Left ventricle myocardium inferior (tissue), 1 donor: ENCODE data around the gene METRNL. TPM values are rescaled to one million over a fixed set of nuclear protein-coding genes. Genes with fewer than 3 reads are reported as not detected.

Experiments used
- DNase-seq: peaks from one replicate; pipeline ENCODE4 v3.0.0-alpha.2; 2020
- H3K27ac ChIP-seq: fragments of 200-600 bp; replicated peaks from 2 replicates; pipeline ENCODE4 v1.8.0; 2021
- H3K27me3 ChIP-seq: fragments of 200-600 bp; 2 replicates; pipeline ENCODE4 v1.8.0; 2021; ENCODE audit warnings: low read depth
- H3K36me3 ChIP-seq: fragments of 200-600 bp; 2 replicates; pipeline ENCODE4 v1.8.0; 2021
- H3K4me1 ChIP-seq: fragments of 200-600 bp; 2 replicates; pipeline ENCODE4 v1.8.0; 2021
- H3K4me3 ChIP-seq: fragments of 200-600 bp; 2 replicates; pipeline ENCODE4 v1.8.0; 2021; ENCODE audit warnings: mild to moderate bottlenecking, moderate library complexity
- H3K9me3 ChIP-seq: fragments of 200-600 bp; replicated peaks from 2 replicates; pipeline ENCODE4 v1.8.0; 2021
- intact Hi-C: fragments of 100-400 bp; cut with micrococcal nuclease; formaldehyde crosslinking; loops from one replicate; pipeline ENCODE4 v1.11.0; 2022
- total RNA-seq: library from RNA; stranded (reverse); fragmentation: NEBNext Ultra II Directional; extraction: Animal tissue kit (Norgen Biotek cat#: 25700); gene quantifications from one replicate; pipeline ENCODE4 v1.2.1, GENCODE V29; 2021
- TF ChIP-seq, protein P1 (sequence below): fragments of 200-600 bp; IDR thresholded peaks from 2 replicates; pipeline ENCODE4 v1.8.0; 2021; ENCODE audit warnings: antibody characterized with exemption, mild to moderate bottlenecking, borderline replicate concordance
- donor health status: DM: no; HTN: yes; CAD: no; lungs with severe emphysema.

Gene METRNL
- total RNA-seq, 1 donor from 2014 or later, result 75.2 TPM

DNA sequence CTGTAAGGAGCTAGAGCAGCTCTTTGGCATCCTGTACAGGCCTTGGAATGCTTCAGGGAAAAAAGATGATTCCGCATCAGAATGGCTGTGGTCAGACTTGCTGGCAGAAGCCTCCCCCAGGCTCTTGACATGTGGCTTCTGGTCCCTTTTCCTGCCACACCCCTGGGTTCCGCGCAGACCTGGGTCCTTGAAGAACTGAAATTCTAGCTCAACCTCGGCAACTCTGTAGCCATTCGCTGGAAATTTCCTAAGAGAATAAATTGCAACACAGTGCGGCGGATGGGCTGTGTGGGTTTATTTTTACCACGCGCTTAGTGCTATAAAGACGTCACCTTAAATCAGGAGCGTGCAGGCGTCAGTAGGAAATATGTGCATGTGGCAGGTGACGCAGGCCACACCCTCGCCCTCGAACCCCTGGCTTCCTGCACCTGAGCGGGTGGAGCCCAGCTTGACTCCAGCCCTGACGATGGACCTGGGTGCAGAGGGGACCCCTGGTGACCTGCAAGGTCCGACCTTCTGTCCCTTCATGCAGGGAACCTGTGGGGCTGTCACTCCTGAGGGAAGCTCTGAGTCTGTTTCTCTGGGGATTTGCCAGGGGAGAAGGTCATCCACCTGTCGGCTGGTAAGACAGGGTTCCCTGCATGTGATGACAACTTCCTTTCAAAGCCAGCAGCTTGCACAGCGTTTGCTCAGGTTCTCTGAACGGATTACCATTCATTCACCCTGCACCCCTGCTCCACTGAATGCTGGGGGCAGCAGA is 46.3 kb downstream of the METRNL start:
- no peaks in the 10 kb centered on the region for H3K36me3 ChIP-seq
- TF ChIP-seq, protein P1, sequence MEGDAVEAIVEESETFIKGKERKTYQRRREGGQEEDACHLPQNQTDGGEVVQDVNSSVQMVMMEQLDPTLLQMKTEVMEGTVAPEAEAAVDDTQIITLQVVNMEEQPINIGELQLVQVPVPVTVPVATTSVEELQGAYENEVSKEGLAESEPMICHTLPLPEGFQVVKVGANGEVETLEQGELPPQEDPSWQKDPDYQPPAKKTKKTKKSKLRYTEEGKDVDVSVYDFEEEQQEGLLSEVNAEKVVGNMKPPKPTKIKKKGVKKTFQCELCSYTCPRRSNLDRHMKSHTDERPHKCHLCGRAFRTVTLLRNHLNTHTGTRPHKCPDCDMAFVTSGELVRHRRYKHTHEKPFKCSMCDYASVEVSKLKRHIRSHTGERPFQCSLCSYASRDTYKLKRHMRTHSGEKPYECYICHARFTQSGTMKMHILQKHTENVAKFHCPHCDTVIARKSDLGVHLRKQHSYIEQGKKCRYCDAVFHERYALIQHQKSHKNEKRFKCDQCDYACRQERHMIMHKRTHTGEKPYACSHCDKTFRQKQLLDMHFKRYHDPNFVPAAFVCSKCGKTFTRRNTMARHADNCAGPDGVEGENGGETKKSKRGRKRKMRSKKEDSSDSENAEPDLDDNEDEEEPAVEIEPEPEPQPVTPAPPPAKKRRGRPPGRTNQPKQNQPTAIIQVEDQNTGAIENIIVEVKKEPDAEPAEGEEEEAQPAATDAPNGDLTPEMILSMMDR, result no peak
- no peak for DNase-seq
- H3K9me3 ChIP-seq, result no peaks in the 10 kb centered on the region
- peaks cover 24% of the 10 kb centered on the region for H3K27me3 ChIP-seq
- H3K27ac ChIP-seq, result no peak overlapping the region
- no peaks in the 10 kb centered on the region for H3K4me1 ChIP-seq
- H3K4me3 ChIP-seq, result no peak overlapping the region
- intact Hi-C loops, result no loop called here

DNA sequence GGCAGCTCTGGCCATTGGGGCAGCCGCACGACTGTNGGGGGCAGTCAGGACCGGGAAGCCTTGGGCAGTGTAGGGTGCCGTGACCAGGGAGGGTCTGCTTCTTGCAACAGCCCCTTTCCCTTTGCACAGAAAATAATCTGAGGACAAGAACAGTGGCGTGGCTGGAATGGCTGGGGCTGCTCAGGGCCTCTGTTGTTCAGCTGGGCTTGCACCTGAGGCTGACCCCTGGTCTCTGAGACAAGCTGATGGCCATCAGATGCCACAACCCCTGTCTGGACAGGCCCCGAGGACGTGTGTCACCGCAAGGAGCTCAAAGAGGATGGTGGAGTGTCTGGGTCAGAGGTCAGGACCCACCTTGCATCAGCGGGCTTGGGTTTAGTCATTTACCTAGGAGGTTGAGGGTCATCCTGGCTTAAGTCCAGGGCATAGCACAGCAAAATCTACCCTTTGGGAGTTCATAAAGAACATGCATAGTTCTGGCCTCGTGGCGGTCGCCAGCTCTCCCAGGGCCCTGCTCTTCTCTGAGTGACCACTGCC is 46.9 kb downstream of the METRNL start:
- no peak for DNase-seq

DNA sequence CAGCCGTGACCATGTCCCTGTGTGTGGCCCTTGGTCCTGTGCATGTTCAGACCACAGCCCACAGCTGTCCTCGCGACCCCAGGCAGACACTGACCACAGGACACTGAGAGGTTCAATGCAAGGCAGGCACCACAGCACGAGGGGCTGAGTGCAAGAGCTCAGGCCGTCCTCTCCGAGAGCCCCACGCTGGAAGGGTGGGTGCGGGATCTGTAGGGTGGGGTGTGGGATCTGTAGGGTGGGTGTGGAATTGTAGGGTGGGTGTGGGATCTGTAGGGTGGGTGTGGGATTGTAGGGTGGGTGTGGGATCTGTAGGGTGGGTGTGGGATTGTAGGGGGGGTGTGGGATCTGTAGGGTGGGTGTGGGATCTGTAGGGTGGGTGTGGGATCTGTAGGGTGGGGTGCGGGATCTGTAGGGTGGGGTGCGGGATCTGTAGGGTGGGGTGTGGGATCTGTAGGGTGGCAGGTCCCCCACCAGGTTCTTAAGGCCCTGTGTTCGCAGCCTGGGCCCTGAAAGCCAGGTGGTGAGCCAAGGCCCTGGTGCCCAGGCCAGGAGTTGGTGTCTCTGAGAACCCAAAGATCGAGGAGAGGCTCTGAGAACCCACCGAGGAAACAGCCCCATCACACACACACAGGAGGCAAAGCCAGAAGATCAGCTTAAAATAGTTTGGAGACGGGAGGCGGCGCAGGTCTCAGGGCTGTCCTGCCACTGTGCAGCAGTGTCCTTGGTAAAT is 48.2 kb downstream of the METRNL start:
- DNase-seq, result no peak
- H3K36me3 ChIP-seq, result no peaks in the 10 kb centered on the region
- intact Hi-C loops, result no loop called here
- TF ChIP-seq, protein P1, result no peak
- H3K27ac ChIP-seq, result no peak overlapping the region
- H3K27me3 ChIP-seq, result peaks cover 16% of the 10 kb centered on the region
- no peak overlapping the region for H3K4me3 ChIP-seq
- peaks cover 5% of the 10 kb centered on the region for H3K4me1 ChIP-seq
- no peaks in the 10 kb centered on the region for H3K9me3 ChIP-seq

More for the DNA sequence above, 46.9 kb downstream of the METRNL start:
- peaks cover 24% of the 10 kb centered on the region for H3K27me3 ChIP-seq
- H3K27ac ChIP-seq, result no peak overlapping the region
- intact Hi-C loops, result no loop called here
- no peak overlapping the region for H3K4me3 ChIP-seq
- no peaks in the 10 kb centered on the region for H3K9me3 ChIP-seq
- H3K36me3 ChIP-seq, result no peaks in the 10 kb centered on the region
- TF ChIP-seq, protein P1, result no peak
- no peaks in the 10 kb centered on the region for H3K4me1 ChIP-seq

DNA sequence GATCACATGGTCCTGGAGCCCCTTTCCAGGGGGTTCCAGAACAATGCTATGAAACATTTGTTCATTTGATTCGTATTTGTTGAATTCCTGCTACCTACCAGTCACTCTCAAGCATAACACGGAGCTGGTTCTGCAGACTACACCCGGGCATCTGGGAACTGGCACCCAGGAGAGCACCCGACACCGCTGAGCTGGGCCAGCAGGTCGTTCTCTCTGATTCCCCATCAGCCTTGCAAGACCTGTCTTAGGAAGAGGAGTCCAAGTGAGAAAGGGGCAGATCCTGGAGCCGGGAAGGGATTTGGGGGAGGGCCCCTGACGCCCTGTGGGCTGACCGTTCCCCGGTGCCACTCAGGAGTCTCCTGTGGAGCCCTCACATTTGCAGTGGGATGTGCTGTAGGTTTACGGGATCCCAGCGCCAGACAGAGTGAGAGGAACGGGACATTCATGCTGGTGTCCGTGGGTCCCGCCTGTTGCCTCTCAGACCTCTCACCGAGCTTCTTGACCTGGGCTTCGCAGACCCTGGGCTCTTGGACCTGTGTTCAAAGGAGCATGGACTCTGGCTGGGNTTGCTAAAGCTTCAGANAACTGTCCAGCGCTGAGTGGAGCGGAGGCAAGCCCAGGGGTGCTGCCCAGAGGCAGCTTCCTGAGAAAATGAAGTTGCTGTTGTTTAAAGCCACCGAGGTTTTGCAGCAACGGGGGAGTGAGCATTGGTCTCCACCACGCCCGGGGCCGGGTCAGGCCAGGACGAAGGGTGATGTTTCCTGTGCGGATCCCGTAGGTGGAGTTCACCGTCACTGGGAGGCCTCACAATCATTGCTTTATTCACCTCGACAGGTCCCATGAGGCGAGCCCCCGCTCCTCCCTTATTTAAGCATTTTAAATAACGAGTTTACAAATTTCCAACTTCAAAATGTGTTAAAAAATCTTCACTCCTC is 49.2 kb downstream of the METRNL start:
- H3K27me3 ChIP-seq, result peaks cover 16% of the 10 kb centered on the region
- TF ChIP-seq, protein P1, result no peak
- DNase-seq, result no peak
- no peak overlapping the region for H3K4me3 ChIP-seq
- H3K9me3 ChIP-seq, result no peaks in the 10 kb centered on the region
- peaks cover 15% of the 10 kb centered on the region for H3K4me1 ChIP-seq
- H3K36me3 ChIP-seq, result no peaks in the 10 kb centered on the region
- H3K27ac ChIP-seq, result no peak overlapping the region
- intact Hi-C loops, result no loop called here

DNA sequence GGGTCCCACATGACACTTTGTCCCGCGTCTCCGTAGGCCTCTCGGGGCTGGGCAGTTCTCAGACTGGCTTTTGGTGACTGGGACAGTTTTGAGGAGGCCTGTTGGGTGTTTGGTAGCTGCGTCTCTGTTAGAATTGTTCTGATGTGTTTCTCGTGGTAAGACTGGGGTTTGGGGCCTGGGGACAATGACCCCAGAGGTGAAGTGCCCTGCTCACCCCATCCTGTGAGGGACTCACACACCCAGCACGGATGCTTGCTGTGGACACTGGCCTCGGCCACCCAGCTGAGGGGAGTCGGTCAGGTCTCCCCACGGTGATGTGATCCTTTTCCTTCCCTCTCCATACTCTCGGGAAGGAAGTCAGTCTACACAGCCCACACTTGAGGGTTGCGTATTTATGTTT is 50.3 kb downstream of the METRNL start:
- TF ChIP-seq, protein P1, result no peak

More for the DNA sequence above, 50.3 kb downstream of the METRNL start:
- H3K4me3 ChIP-seq, result no peak overlapping the region
- H3K4me1 ChIP-seq, result peaks cover 17% of the 10 kb centered on the region
- DNase-seq, result no peak
- intact Hi-C loops, result no loop called here
- H3K27ac ChIP-seq, result no peak overlapping the region
- peaks cover 10% of the 10 kb centered on the region for H3K27me3 ChIP-seq
- no peaks in the 10 kb centered on the region for H3K36me3 ChIP-seq
- no peaks in the 10 kb centered on the region for H3K9me3 ChIP-seq
